HG03575 (cell line): Measurements from ENCODE around the gene SLC16A2.
A peak's percentile ranks its signal among the peaks of the same experiment; 100 is the strongest.
"Not testable (repeated sequence)": the region's sequence is repeated elsewhere in the genome, so short reads cannot be mapped to it uniquely, and the experiment has no call there.

Experiments used
- ATAC-seq: cut with Tn5 transposase; IDR thresholded peaks from one replicate; pipeline ENCODE4 v1.9.1; 2021; ENCODE audit not compliant: unreplicated experiment, insufficient number of reproducible peaks, low FRiP score; ENCODE audit errors: extremely low read depth

Gene SLC16A2

DNA sequence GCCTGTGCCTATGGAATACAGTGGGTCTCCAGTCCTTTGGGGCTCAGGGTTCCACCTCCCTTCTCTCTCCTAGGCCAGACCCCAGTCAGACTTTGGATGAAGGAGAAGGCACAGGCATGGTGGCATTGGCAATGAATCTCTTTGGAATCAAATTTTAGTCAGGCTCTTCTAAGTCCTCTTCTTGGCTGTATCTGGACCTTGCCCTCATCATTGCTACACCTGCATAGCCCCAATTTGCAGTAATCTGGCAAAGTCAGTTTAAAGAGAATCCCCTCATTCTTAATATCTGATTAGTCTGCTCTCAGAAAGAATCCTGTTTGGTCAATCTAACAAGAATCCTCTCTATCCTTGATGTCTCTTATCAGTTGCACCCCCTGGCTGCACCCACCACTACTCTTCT is 77.6 kb downstream of the SLC16A2 start:
- no peak for ATAC-seq

DNA sequence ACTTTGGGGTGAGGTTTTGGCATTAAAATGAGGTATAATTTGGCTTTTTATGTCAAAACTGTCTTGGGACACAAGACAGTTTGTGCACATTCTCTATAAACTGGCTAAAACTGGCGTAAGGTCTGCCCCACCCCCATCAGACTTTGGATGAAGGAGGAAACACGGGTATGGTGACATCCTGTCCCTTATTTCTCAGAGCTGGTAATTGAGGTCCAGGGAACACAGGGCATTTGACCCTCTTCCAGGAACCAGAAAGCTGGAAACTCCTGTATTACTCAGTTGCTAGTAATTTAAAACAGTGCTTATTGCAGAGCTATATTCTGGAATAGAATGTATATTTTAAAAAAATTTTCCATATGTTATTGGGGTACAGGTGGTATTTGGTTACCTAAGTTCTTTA is 78.8 kb downstream of the SLC16A2 start:
- ATAC-seq: no peak

DNA sequence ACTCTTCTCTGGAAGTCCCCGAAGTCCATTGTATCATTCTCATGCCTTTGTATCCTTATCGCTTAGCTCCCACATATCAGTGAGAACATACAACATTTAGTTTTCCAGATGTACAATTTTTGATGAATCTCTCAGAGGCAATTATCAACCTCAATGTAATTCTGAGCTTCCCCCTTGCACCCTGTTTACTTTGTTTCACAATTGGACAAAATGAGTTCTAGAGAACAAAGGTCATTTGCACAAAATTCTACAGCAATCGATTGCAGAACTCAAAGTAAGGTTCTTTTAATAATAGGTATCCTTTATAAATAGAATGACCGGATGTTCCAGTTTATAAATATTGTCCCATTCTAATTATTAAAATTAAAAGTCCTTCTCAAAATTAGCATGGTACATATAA is 79.3 kb downstream of the SLC16A2 start:
- ATAC-seq: no peak

DNA sequence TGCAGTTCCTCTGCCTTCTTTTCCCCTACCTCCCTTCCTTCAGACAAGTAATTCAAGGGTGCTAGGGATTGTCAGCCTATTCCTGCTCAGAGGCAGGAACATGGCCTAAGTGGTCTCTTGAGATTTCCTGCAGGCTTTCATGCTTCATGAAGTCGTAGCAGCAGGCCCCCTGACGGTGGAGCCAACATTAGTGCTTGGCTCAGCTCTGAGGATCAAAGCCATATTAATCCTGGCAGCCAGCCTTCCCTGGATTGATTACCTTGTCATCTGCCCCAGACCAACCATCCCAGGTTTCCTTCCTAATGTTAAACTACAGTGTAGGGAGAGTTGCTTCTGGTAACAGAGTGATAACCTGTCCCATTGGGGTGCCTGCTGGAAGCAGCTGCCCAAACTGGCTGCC is 84.1 kb downstream of the SLC16A2 start:
- ATAC-seq: no peak

DNA sequence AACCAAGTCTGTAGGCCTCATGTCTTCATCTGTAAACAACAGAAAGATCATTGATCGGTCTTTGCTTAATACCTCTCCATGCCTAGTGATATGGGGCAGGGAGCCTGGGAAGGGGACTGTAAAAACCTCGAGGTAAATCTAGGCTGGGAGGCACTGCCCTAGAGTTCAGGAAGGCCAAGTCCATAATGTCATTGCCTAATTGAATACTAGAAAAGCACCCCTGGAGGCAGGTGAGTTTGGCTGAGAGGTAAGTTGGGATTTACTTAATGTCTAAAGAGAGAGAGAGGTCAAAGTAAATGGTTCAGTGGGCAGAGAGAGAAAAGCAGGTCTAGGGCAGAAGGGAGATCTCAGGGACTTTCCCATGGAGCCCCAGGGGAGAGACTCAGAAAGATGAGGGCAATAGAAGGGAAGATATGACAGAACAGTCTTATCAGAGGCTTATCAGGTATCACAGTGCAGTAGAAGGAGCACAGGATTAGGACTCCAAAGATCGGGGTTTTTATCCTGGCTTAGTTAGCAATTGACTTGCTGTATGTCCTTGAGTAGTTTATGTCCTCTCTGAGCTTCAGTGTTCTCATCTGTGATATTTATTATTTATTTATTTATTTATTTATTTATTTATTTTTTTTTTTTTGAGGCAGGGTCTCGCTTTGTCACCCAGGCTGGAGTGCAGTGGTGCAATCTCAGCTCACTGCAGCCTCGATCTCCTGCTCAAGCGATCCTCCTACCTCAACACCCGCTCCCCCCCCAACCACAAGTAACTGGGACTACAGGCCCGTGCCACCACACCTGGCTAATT is 85.2 kb downstream of the SLC16A2 start:
- ATAC-seq: peak; percentile 85

DNA sequence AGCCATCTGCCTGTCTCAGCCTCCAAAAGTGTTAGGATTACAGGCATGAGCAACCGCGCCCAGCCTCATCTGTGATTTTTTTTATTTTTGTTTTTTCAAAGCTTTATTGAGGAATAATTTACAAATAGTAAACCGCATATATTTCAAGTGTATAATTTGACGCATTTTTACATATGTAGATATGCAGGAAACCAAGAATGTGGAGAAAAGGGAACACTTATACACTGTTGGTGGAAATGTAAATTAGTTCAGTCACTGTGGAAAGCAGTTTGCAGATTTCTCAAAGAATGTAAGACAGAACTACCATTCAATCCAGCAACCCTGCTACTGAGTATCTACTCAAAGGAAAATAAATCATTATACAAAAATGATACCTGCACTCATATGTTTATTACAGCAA is 85.9 kb downstream of the SLC16A2 start:
- no peak for ATAC-seq

DNA sequence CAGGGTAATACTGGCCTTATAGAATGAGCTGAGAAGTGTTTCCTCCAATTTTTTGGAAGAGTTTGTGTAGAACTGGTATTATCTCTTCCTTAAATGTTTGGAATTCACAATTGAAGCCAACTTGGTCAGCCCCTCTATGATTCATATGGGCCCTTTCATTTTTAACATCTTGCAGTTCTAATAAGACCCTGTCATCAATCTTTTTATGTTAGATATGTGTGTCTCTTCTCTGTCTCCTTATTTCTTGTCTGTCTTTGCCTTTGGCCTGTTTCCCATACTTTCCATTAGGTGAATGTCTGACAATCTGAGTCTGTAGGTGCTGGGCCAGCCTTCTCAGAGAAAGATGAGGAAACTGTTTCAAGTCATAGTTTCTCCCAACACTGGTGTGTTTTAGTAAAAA is 88.7 kb downstream of the SLC16A2 start:
- no peak for ATAC-seq

DNA sequence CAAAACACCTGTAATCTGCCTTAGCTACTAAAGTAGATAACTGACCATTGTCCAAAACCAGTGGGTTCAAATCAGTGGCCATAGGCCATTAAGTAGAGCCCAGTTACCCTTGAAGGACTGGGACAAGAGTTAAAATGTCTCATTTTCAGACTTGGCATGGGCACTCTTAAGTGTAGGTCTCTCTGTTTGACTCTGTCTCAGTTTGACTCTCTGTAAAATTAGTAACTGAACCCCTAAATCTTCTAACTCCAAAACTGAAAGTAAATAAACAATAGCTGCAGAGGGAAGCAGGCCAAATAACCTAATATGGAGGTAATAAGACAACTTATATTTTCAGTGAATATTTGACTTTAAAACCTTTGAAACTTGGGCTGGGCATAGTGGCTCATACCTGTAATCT is 89.1 kb downstream of the SLC16A2 start:
- no peak for ATAC-seq

DNA sequence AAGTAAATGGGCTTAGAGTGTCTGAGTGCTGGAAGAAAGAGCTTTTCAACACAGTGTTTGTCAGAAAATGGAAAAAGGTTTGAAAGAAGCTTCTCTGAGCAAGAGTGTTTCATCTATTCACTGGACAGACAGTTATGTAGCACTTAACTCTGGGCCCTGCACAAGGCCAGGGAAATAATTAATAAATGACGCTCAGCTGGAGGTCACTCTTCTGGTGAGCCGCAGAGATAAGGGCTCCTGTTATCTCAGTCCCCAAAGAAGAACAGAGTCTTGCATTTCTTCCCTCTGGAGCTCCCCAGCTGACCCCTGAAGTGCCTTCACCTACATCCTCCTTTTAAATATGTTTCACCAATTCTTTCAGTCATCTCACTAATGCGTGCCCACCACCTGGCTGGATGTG is 90.4 kb downstream of the SLC16A2 start:
- ATAC-seq: no peak

DNA sequence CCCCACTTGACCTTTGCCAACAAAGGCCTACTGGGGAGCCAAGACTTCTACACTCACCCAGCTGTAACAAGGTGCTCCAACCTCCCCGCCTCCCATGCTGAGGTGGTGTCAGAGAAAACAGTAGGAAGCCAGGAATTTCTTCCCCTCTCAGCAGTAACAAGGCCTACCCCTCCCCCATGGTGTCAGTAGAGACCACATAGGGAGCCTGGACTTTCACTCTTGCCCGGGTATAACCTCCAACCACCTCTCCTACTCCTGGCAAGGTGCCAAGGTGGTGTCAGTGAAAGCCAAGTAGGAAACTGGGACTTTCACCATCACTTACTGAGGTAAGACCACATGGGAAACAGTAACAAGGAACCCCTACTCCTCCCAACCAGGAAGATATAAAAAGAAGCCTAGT is 93.1 kb downstream of the SLC16A2 start:
- ATAC-seq: no peak

DNA sequence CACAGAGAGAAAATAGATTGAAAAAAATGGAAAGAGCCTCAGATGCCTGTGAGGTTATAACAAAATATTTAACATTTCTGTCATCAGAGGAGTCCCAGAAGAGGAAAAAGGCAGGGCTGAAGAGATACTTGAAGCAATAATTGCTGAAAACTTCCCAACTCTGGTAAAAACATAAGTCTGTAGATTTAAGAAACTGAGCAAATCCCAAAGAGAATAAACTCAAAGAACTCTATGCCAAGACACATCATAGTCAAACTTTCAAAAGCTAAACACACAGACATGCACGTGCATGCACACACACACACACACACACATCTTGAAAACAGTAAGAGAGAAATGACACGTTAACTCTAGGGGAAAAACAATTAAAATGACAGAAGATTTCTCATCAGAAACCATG is 94.1 kb downstream of the SLC16A2 start:
- no peak for ATAC-seq

DNA sequence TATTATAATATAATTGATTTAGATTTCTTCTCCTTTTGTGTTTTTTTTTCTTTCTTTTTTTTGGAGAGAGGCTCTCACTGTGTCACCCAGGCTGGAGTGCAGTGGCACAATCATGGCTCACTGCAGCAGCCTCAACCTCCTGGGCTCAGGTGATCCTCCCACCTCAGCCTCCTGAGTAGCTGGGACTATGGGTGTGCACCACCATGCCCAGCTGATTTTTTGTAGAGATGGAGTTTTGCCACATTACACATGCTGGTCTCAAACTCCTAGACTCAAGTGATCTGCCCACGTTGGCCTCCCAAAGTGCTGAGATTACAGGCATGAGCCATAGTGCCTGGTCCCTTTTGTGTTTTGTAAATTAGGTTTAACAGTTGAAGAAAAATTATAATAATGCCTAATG is 94.7 kb downstream of the SLC16A2 start:
- not testable (repeated sequence) for ATAC-seq

DNA sequence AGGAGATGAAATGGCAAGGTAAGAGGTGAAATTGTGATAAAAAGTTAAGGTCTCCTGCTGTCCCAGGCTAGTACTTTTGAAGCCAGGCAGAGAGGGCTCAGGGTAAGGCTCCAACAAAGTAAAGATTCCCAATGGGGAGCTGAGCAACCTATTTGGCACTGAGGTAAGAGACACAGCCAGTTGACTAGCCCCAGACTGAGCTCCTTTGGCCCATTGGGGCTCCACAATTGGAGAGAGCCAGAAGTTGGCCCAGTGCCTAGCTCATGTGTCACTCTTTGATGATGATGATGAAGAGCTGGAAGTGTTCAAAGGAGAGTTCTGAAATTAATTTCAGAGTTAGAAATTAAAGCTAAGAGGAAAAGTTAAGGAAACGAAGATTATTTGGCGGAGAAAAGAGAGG is 98.6 kb downstream of the SLC16A2 start:
- no peak for ATAC-seq

DNA sequence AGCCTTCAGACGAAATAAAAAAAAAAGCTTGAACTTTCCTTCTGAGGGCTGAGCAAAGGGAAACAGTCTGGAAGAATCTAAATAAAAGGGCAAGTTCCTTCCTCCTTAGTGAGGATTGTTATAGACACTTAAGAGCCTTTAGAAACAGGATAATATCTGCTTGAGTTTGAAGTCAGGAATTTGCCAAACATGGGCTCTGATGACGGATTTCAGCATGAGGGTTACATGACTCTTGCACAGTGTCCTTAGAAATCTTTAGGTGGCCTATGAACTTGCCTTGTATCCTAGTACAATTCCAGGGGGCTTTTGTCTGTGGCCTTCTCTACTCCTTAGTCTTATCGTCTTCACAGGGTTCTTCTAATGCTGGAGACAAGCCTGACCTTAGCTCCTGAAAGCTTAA is 99.0 kb downstream of the SLC16A2 start:
- ATAC-seq: no peak

DNA sequence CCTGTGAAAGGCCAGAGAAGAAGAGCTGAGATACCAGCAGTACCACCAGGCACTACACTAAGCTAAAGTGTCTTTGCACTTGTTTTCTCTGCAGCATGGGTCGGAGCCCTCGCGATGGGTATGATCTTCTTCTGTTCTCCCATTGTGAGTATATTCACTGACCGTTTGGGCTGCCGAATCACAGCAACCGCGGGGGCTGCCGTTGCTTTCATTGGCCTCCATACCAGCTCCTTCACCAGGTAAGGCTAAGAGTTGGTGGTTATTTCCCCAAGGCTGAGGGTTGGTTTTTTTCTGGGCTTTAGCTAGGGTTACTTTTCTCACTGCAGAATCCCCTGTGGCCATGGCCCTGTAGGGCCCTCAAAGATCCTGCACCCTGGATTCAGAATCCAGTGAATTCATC is 99.6 kb downstream of the SLC16A2 start:
- ATAC-seq: no peak

DNA sequence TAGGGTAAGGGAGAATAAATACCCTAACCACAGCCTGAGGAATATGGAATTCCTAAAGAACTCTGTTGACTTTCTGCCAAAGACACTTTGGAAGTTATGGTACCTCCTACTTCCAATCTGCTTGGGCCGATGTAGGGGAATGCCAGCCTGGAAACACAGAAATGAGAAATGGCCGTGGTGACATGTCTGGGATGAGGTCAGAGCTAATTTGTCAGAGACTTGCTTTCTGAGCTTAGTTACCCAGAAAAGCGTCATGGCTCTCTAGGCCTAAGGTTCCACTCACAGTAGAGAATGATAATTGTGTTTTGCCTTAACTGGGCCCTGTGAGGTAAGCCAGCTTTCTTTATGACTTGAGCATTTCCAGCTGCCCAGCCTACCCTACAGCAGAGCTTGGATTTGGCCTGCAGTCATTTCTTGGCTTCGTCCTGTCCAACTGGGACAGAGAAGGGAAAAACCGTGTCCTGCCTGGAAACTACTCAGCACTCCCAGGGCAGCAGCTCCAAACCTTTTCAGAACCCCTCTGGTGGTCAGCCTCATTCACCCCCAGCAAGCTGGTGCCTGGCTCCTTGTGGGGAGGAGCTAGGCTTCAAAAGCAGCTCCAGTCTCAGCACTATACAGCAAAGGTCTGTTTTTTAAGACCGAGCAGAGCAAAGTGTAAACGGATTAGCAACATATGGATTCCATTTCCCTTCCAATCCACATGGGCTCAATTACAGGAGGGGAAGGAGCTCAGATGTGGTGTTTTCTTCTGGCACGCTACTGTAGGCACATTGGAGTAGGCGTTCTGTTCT is 100.9 kb downstream of the SLC16A2 start:
- no peak for ATAC-seq

DNA sequence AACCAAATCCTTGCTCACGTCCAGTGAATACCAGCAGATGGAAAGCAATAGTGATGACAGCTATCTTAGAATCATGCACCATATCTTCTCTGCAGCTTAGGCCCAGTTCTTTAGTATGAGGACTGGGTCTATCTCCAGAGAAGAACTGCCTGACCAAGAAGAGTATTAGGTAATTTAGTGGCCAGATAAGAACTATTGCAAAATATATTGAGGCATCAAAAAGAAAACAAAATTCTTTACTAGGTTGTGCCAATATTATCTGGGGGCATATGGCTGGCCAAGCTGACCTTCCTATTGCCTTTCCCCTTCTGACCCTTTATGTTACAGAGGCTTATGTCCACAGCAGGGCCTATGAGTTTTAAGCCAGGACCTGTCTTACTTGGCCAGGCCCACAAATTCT is 101.9 kb downstream of the SLC16A2 start:
- no peak for ATAC-seq

DNA sequence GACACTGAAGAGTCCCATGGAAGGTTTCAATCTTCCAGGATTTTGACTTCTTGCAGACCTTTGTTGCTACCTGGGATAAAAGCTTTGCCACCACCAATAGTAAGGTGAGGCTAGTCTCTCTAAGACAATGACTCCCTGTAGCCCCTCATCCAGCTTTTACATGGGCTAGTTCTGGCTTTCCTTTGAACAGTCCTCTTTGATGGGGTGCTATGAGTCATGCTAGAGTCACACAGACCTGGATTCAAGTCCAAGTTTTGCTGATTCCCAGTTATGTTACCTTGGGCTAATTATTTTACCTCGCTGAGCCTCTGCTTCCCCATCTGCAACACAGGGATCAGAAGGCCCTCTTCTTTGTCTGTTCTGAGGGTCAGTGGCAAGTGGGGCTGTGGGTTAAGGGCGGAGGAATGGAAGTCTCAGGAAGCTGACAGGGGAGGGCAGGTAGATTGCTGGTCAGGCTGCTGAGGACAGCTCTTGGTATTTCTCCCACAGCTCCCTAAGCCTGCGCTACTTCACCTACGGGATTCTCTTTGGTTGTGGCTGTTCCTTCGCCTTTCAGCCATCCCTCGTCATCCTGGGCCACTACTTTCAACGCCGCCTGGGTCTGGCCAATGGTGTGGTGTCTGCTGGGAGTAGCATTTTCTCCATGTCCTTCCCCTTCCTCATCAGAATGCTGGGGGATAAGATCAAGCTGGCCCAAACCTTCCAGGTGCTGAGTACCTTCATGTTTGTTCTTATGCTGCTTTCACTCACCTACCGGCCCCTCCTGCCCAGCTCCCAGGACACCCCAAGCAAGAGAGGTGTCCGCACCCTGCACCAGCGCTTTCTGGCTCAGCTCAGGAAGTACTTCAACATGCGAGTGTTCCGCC is 102.8 kb downstream of the SLC16A2 start:
- no peak for ATAC-seq

DNA sequence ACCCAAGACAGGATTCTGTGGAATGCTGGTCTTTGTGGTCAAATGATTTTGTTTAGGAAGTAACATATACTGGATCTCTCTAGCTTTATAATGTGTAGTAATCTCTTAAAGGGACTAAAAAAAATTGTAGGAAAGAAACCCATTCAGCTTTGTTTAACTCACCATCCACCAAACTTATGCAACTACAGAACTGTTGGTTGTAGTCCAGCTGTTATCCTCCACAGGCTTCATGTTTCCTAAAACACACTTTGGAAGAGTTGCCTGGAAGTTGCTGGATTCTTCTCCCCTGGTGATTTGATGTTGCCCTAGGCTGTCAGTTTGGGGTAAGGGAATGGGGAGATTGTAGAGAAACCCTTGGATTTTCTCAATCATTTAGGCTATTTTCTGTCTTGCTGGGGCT is 103.8 kb downstream of the SLC16A2 start:
- no peak for ATAC-seq

DNA sequence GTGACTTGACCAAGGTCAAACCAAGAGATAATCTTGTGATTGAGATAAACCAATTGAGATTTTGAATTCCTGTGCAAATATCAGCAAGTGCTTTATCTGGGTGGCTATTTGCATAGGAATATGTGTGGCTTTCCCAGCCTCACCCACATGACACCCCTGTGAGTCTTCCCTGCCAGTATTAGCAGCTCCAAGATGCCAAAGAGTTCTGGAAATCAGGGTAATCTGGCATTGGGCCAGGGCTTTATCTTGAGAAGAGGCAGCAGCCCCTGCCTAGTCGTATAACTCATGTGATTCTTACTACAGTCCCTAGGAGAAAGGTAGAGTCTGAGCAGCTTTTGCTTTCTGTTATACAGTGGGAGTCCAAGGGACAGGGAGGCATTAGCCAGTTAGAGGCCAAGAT is 105.5 kb downstream of the SLC16A2 start:
- ATAC-seq: no peak
